Measurements from ENCODE around the gene ITPRID1. TPM values are rescaled to one million over a fixed set of nuclear protein-coding genes. Genes with fewer than 3 reads are reported as not detected.

ITPRID1 gene
- total and polyA plus RNA-seq, 2 of the 13 experiments (the other 11 are each of a cell fraction or from before 2014, with no cell fraction given) = not detected

DNA sequence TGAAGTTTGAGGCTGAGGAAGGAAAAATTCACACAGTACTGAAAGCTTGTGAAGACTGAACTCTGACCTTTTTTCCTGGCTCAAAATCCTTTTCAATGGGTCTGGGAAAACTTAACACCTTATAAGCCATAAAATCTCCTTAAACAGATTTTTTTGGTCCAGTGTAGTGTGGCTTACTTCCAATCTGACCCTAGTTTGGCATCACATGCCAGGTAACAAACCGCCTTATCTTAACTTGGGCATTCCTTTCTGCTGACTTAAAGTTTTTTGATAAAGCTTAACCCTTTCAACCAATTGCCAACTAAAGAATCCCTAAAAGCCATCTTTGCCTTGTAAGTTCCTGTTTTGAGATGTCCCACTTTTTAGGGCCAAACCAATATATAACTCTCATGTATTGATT lies 13.2 kb upstream of the ITPRID1 start (continued):
- TF ChIP-seq, protein P1, sequence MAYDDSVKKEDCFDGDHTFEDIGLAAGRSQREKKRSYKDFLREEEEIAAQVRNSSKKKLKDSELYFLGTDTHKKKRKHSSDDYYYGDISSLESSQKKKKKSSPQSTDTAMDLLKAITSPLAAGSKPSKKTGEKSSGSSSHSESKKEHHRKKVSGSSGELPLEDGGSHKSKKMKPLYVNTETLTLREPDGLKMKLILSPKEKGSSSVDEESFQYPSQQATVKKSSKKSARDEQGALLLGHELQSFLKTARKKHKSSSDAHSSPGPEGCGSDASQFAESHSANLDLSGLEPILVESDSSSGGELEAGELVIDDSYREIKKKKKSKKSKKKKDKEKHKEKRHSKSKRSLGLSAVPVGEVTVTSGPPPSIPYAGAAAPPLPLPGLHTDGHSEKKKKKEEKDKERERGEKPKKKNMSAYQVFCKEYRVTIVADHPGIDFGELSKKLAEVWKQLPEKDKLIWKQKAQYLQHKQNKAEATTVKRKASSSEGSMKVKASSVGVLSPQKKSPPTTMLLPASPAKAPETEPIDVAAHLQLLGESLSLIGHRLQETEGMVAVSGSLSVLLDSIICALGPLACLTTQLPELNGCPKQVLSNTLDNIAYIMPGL (CRISPR knock-in tag; IDR thresholded peaks at IDR 0.05; ENCODE audit: borderline replicate concordance in 1 of 2, low read depth in 1 of 2) = no peak
- TF ChIP-seq, protein P2, sequence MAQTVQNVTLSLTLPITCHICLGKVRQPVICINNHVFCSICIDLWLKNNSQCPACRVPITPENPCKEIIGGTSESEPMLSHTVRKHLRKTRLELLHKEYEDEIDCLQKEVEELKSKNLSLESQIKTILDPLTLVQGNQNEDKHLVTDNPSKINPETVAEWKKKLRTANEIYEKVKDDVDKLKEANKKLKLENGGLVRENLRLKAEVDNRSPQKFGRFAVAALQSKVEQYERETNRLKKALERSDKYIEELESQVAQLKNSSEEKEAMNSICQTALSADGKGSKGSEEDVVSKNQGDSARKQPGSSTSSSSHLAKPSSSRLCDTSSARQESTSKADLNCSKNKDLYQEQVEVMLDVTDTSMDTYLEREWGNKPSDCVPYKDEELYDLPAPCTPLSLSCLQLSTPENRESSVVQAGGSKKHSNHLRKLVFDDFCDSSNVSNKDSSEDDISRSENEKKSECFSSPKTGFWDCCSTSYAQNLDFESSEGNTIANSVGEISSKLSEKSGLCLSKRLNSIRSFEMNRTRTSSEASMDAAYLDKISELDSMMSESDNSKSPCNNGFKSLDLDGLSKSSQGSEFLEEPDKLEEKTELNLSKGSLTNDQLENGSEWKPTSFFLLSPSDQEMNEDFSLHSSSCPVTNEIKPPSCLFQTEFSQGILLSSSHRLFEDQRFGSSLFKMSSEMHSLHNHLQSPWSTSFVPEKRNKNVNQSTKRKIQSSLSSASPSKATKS (CRISPR knock-in tag; IDR thresholded peaks at IDR 0.05) = no peak

DNA sequence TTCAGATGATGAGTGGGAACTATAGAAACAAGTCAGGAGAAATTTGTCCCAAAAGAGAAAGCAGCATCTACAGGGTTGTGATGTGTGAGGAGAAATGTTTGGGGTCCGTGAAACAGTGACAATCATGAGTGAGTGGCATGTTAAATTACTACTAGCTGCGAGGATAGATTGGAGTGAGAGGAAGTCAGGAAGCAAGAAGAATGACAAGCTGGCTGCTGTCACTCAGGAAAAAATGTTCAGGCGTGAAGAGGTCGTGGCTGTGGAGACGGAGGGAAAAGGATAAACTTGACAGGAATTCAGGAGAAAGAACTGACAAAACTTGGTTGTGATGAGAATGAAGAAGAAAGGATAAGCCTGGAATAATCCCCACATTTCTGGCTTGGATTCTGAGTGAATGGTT lies 5.1 kb upstream of the ITPRID1 start:
- Histone ChIP-seq H3K27me3 (ENCODE audit: control insufficient read depth in 1 of 2, insufficient read depth in 2 of 2, low read length in 2 of 2) (no peaks in the 10 kb centered on the region), H3K27ac (ENCODE audit: extremely low read length, insufficient read depth, low read length) (no peak overlapping the region), H3K4me3 (replicated peaks in 1 of 3; ENCODE audit: insufficient read depth in 1 of 3, low read depth in 2 of 3, low read length in 3 of 3) (no peak overlapping the region), H4K20me1 (ENCODE audit: insufficient read depth, low read length) (no peaks in the 10 kb centered on the region), H3K4me2 (ENCODE audit: low read depth, low read length) (no peak overlapping the region), H3K36me3 (replicated peaks in 1 of 2; ENCODE audit: control insufficient read depth in 1 of 2, insufficient read depth in 2 of 2, low read length in 2 of 2) (no peaks in the 10 kb centered on the region), H3K4me1 (ENCODE audit: insufficient read depth, low read length) (no peaks in the 10 kb centered on the region), H2AFZ (ENCODE audit: low read length) (no peak overlapping the region), H3K79me2 (ENCODE audit: insufficient read depth, low read length) (no peaks in the 10 kb centered on the region), H3K9ac (ENCODE audit: insufficient read depth, low read depth, low read length) (no peak overlapping the region), H3K9me3 (ENCODE audit: low read length) (no peaks in the 10 kb centered on the region)
- BruUV-seq (replicated peaks) = no TSS peak
- CTCF ChIA-PET (ENCODE audit: low intra/inter-chr PET ratio, low total read pairs) = no interaction called here
- intact Hi-C loops (cut with micrococcal nuclease; ENCODE audit: unreplicated experiment) = no loop called here
- ATAC-seq (no peak), FAIRE-seq (no peak), DNase-seq (ENCODE audit: low spot score) (no peak)
- 3% methylated on average over 5 of the region's 5 CpGs for WGBS (ENCODE audit: low lambda C conversion rate)
- TF ChIP-seq GFI1 (CRISPR knock-in tag; IDR thresholded peaks at IDR 0.05; ENCODE audit: borderline replicate concordance) (no peak), IRX3 (CRISPR knock-in tag; IDR thresholded peaks at IDR 0.05; ENCODE audit: borderline replicate concordance, low read depth) (no peak), SPEN (CRISPR knock-in tag; IDR thresholded peaks at IDR 0.05; ENCODE audit: low read depth) (no peak), U2AF1 (optimal IDR thresholded peaks at IDR 0.05; ENCODE audit: low read depth, low read length) (no peak), RCOR2 (CRISPR knock-in tag; IDR thresholded peaks at IDR 0.05) (no peak), SIN3A (IDR thresholded peaks at IDR 0.05; ENCODE audit: borderline replicate concordance, low read depth, low read length) (no peak), ZNF772 (CRISPR knock-in tag; IDR thresholded peaks at IDR 0.05) (no peak)
- TF ChIP-seq, protein P3, sequence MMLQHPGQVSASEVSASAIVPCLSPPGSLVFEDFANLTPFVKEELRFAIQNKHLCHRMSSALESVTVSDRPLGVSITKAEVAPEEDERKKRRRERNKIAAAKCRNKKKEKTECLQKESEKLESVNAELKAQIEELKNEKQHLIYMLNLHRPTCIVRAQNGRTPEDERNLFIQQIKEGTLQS (CRISPR knock-in tag; IDR thresholded peaks at IDR 0.05) = no peak
- POLR2A ChIA-PET = no interaction called here
- in situ Hi-C loops (cut with HindIII; ENCODE audit: extremely low pct_ligation_motif_present, low pct_unique_long_range_greater_than_20kb) = no loop called here

Measured in HepG2 (cell line).